GM21390 (cell line): Measurements from ENCODE around the gene CPT1A.
A peak's percentile ranks its signal among the peaks of the same experiment; 100 is the strongest.
"Not testable (repeated sequence)": the region's sequence is repeated elsewhere in the genome, so short reads cannot be mapped to it uniquely, and the experiment has no call there.

Experiments
- ATAC-seq: cut with Tn5 transposase; IDR thresholded peaks from one replicate; pipeline ENCODE4 v1.9.1; 2021; ENCODE audit not compliant: unreplicated experiment

Gene CPT1A

DNA sequence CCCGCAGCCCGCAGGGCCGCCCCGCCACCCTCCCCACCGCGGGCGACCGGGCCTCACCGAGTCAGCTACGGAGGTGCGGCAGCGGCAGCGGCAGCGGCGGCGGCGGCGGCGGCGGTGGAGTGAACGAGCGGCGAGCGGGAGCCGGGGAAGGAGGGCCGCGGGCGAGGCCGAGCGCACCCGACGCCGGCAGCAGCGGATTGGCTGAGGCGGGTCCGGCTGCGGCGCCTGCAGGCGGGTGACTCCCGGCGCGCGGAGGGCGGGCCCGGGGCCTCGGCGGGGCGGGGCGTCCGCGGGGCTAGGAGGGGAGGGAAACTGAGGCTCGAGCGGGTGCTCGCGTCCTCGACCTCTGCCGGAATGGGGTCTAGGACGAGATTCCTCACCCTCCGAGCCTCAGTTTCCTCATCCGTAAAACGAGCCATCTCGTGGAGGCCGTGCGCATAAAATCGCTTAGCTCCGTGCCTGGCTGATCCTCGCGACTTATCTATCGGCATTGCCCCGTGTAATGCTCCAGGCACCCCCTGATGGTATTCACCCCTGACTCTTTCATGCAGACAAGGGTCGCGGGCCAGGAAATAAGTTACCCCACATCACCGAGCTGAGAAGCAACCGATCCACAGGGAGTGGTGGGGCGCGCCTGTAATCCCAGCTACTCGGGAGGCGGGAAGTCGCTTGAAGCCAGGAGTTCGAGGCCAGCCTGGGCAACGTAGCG is at the start of gene CPT1A:
Gene CPT1A, minus strand, starts transcription at position 199 of the 709 bp plus-strand sequence. CDS start 26,442 bp downstream, outside the sequence.
- ATAC-seq: peak; percentile 42

DNA sequence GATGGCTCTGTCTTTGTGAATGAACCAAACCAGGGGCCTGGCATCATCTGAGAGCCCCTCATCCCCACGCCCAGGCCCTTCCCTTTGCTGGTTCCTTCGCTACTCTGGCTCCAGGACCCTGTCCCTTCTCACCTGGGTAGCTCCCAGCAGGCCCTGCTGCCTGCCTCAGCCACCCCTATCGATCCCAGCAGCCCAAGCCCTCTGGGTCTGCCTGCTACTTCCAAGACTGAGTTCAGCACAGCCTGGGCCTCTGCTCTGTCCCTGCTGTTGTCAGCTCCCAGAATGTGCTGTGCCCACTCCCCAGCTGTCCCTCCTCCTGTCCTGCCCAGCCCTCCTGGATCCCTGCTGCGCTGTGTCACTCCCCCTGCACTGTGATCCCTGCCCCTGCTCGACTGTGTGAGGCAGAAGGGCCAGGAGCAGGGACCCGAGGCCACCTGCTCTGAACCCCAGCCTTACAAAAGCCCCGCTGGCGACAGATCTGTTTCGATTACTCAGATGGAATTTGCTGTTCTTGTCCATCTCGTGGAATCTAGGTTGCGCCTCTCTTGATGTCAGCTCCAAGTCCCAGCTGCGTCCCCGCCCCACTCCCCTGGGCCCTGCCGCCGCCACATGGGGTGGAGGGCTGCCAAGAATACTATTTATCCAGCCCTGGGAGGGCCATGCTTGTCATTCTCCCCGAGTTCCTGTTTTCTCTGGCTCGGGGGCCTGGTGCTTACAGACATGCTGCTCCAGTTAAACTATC is 48.9 kb upstream of the CPT1A start:
- ATAC-seq: no peak

DNA sequence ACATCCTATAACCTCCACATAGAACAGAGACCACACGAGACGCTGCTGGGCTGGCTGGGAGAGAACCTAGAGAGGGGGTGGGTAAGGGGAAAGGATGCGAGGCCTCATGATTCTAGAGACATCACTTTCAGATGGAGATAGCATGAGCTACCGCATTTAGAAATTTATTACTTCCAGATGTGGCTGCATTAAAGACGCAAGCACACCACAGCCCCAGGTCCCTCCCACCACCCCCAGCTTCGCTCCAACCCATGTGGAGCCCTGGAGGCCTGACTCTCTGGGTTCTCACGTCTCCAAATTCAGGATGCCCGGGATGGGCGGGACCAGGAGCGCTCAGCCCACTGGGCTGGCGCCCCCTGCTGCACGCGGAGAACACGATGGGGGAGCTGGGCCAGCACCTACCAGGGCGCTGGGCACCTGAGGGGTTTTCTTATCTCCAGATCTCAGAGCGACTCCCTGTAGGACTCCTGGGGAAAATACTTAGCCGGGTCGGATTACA is 48.3 kb upstream of the CPT1A start:
- no peak for ATAC-seq

DNA sequence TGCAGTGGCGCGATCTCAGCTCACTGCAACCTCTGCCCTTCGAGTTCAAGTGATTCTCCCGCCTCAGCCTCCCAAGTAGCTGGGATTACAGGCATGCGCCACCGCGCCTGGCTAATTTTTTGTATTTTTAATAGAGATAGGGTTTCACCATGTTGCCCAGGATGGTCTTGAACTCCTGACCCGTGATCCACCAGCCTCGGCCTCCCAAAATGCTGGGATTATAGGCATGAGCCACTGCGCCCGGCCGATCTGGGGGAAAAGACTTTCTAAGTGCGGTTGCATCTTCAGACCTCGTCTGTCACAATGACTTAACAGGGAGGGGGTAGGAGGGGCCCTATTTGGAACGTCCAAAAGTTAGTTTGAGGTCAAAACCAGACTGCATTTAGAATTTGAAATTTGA is 43.1 kb upstream of the CPT1A start:
- not testable (repeated sequence) for ATAC-seq

DNA sequence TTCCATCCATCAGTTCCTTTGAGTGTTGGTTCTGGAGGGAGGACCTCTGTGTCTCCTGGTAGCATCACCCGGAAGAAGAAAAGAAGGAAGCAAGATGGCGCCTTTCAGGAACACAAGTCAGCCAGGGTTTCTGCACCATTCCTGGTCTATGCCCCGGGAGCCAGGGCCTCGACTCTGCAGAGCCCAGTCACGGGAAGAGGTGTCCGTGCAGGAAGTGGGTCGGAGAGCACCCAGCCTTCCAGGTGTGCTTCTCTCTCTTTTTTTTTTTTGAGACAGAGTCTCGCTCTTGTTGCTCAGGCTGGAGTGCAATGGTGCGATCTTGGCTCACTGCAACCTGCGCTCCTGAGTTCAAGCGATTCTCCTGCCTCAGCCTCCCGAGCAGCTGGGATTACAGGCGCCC is 40.7 kb upstream of the CPT1A start:
- no peak for ATAC-seq

DNA sequence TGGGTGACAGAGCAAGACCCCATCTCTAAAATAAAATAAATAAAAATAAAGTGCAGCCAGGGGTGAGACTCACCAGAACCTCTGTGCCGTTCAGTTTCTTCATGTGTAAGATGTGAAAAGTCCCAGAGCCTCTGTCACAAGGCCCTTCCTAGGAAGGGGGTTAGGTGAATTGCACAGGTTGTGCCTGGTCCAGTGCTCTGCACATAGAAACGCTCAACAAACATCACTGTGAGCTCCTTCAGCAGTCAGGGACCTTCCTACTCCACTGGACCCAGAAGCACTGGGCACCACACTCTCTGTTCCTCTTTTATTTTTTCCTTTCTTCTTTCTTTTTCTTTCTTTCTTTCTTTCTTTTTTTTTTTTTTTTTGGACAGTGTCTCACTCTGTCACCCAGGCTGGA is 39.6 kb upstream of the CPT1A start:
- no peak for ATAC-seq

DNA sequence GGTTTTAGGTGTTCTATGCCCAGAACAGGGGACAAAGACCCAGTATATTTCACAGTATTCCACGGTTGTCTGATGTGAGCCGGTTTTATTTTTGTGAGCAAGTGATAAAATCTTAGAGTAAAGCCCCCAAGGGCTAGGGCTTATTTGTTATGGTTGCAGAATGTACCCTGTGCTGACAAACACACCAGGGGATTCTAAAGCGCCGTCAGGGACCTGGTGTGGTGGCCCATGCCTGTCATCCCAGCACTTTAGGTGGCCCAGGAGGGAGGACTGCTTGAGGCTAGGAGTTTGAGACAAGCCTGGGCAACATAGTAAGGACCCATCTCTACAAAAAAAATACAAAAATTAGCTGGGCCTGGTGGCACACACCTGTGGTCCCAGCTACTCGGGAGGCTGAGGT is 39.1 kb upstream of the CPT1A start:
- ATAC-seq: no peak

DNA sequence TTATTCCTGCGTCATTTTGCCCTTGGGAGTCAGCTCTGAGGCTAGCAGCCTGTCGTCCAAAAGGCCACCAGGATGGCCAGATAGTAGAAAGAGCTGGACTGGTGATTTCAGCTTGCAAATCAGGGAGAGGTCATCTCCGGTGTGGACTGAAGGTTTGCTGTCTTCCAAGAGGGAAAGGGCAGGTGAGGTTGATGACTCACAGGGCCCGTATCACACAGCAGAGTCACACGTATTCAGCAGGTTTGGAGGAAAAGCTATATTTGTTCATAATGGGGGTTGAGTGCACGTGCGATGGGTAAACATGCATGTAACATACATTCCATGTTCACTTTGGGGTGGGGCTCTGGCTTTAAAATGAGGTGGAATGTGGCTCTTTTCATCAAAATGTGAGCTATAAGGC is 36.3 kb upstream of the CPT1A start:
- ATAC-seq: no peak

DNA sequence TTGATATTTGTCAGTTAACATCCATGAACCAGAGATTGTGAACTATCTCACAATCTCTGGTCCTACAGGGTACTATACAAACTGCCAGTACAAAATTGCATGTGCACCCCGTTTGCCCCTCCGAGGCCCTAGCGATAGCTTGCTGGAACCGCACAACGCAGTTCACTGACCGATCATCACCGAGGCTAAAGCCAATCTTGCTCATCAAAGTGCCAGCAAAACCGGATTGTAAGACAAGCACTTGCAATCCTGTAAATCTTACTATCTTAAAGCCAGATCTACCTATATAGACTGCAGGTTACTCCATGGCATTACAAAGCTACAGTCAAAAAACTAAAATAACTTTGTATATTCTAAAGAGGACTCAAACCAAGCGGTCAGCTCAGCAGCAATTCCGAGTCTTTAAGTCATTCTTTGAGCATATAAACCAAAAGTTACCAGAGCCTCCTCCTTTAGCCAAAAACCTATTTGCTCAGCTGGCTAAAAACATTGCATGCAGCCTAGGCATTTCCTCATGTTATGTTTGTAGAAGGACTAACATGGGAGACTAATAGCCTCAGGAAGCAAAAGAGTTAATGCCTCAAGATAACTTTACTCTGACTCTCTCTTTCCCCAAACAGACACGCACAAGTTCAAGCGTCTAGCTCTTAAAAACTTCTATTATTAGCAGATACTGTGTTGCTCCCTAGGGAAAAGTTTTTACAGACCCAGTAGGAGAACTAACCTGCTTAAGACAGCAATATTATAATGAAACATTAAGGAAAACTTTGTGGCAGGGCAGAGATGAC is 30.7 kb upstream of the CPT1A start:
- ATAC-seq: no peak

DNA sequence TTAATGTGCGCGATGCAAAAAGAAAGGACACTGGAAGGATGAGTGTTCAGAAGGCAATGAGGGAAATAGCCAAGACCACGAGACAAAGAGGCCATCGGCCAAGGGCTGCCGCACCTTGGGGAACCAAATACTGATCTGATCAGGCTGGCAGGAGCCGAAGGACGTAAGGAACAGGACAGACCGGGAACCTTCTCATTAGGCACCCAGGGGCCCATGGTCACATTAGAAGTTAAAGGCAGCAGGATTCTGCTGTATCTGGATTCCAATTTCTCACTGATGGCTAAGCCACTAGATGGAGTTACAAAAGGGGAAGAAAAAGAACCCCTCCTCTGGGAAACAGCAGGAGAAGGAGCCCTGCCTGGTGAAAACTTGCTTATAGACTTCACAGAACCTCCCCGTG is 28.8 kb upstream of the CPT1A start:
- ATAC-seq: no peak

DNA sequence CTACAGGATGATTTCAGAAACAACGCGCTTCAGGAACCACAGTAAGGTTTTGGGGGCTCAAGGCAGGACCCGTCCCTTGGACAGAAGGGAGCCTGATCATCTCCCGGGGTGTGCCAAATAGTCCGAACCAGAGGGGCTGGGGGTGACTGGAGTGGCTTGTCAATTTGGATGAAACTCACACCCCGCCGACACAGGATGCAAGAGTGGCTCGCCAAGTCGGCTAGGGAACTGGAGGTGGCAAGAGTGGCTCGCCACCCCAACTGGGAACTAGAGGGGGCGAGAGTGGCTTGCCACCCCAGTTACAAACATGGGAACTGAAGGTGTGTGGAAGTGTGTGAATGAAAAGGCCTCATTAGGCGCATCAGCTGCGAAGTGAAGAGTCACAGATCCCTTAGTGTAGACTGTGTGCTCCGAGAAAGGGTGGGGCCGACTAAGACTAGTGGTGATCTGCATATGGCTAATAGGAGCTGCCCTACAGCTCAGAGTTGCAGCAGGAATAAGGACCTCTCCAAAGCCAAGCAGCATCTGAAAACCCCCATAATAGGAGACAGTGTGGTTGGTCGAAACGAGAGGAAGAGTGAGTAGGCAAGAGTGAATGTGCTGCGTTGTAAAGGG is 26.6 kb upstream of the CPT1A start:
- ATAC-seq: no peak

DNA sequence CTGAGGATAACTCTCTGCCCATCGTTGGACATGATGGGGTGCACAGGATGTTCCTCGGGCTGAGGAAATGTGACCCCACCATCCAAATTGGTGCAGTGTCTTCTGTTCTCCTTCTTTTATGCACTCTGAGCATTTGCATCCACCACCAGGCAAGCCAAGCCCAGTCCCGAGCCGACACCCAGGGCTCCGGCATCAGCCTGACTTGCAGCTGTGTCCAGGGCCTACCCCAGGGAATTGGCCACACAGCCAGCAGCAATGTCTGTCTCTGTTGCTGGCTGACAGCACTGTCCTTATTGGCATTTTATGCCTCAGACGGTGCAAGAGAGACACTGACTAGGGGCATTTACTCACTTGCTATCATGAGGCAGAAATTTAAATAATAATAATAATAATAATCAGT is 25.4 kb upstream of the CPT1A start:
- no peak for ATAC-seq

DNA sequence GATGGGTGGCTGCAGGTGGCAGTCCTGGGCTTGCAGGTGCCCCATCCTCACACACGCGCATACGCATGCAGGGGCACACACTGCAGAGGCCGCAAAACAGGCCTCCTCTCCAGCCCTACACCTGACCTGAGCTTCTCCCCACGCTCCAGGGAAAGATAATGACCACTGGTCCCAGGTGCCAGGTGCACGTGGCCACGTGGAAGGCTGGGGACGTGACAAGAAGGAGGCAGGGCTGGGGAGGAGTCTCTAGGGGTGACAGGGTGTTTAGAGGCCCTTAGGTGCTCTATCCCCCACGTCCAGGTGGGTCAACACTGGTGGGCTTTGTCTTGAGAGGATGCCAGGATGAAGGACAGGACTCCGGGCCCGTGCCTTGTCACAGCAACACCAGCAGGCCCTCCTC is 23.5 kb upstream of the CPT1A start:
- no peak for ATAC-seq

DNA sequence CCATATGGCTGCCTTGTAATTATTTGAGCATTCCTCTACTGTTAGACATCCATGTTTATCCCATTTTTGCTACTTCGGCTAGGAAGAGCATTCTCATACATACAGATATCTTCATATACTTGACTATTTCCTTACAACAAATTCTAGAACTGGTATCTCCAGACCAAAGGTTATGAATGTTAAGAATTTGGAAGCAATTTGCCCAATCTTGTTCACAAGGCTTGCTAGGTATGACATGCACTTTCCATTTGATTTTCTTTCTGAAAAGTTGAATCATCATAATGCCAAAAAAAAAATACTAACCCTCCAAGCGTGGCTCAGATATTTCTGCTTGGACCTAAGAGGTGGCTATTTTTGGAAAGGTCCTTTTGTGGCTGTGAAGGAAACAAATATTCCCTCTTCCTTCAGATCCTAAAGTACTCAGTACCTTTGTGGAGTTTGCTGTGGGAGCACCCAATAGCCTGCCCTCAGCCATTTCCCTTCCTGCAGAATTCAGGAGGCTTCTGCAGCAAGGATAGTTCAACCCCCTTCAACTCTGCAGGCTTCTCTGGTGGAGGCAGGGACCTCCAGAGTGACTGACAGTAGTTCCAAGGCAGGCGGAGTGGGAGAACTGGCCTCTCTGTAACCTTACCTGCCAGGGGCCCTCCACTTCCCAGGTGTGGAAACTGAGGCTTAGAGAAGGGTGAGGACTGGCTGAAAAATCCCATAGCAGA is 22.0 kb upstream of the CPT1A start:
- no peak for ATAC-seq

DNA sequence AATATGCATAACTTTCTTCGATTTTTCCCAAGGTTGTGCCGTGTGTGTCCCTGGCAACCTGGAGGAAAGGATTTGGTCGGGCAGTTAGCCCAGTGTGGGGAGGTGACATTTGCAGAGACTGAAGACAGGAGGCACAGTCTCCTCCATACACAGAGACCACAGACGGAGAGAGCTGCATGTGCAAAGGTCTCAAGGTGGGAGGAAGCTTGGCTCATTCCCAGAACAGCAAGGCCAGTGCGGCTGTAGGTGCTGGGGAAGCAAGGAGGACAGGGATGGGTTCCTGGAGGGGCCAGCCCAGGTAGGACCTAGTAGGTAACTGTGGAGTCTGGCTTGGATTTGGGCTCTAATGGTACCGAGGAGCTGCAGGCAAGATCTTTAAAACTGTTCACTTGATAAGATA is 20.7 kb upstream of the CPT1A start:
- no peak for ATAC-seq

DNA sequence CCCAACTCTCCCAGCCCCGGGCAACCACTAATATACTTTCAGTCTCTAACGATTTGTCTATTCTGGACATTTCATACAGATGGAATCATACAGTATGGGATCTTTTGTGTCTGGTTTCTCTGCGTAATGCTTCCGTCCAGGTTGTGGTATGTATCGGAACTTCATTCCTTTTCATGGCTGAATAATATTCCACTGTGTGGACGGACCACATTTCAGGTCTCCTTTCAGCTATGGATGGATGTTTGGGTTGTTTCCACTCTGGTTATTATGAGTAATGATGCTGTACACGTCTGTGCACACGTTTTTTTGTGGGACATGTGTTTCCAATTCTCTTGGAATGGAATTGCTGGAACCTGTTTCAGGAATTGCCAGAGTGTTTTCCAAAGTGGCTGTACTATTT is 17.4 kb upstream of the CPT1A start:
- no peak for ATAC-seq

DNA sequence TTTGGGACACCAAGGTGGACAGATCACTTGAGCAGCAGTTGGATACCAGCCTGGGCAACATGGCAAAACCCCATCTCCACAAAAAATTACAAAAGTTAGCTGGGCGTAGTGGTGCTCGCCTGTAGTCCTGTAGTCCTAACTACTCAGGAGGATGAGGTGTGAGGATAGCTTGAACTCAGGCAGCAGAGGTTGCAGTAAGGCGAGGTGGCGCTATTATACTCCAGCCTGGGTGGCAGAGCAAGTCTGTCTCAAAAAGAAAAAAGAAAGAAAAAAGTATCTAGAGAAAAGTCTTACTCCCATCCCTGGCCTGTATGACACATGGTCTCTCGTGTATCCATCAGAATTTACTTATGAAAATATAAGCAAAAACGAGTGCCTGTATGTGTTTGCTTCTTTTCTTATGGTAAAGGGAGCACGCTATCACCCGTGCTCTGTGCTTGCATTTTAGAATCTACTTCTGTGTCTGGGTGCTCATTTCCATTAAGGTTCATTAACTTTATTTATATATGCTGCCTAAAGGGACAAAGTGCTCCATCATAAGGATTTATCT is 15.4 kb upstream of the CPT1A start:
- ATAC-seq: no peak

DNA sequence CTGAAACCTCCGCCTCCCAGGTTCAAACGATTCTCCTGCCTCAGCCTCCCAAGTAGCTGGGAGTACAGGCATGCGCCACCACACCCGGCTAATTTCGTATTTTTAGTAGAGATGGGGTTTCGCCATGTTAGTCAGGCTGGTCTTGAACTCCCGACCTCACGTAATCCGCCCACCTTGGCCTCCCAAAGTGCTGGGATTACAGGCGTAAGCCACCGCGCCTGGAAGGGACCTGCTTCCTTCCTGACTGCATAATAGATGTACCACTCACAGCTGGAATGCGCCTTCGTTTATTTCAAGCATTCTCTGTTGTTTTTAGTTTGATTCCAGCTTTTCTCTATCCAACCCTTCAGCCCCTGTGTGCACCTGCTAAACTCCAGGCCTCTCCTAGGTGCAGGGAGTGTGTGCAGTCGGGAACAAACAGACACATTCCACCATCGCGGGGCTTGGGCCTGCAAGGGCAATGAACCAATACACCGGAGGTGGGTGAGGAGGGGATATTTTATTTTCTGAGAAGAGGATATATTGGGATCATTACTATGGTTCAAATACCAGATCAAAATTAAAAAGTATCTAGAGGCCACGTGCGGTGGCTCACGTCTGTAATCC is 14.8 kb upstream of the CPT1A start:
- ATAC-seq: not testable (repeated sequence)

DNA sequence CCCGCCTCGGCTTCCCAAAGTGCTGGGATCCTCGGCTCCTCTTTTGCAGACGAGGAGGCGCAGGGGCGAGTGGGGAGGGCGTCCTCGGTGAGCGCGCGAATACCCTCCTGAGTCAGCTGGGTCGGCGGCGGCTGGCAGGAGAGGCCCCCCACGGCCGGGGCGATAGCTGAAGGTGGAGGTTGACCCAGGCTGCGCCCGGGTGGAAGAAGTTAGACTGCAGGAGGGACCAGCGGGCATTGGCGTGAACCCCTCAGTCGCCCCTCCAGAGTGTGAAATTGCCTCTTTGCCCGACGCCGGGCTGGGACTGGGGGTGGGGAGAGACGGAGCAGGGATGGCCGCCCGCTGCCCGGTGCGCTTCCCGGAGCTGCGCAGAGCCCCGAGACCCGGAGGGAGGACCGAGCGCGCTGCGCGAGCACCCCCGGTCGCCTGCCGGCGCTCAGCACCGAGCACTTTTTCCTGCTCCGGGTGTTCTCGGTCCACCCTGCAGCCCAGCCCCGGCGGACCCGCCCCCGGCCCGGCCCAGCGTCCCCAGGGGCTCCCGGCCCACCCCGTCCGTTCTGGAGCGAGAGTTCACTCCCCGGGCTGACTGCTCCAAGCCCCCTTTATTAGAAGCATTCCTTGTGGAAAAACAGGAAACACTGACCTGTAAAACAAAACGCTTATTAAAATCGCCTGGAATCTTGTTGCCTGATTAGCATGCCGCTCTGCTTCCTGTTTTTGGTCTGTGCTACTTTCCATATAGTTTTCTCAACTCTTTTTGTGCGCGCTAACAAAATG is 13.7 kb upstream of the CPT1A start:
- ATAC-seq: no peak
